ENCODE measurements around the gene CELF5.
A peak's percentile ranks its signal among the peaks of the same experiment; 100 is the strongest.

CELF5 gene

DNA sequence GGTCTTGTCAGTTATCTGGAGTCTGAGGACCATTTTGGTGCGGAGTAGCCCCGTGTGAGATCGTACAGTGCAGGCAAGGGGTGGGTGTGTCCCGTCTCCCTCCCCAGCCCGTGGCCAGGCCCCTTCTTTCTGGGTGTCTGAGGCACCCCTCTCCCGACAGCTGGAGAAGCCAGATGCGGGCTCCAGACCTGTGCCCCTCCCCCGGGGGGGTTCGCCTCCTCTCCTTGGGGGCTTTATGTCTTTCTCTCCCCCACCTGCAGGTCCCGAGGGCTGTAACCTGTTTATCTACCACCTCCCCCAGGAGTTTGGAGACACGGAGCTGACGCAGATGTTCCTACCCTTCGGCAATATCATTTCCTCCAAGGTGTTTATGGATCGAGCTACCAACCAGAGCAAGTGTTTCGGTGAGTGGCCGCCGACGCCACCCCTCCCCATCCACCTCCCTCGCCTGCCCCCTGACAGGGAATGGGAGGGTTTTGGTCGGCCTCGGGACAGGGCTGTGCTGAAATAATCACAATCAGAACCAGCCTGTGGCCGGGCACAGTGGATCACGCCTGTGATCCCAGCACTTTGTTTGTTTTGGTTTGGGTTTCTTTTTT lies 65.6 kb downstream of the CELF5 start (continued):
- TF ChIP-seq, protein P1, sequence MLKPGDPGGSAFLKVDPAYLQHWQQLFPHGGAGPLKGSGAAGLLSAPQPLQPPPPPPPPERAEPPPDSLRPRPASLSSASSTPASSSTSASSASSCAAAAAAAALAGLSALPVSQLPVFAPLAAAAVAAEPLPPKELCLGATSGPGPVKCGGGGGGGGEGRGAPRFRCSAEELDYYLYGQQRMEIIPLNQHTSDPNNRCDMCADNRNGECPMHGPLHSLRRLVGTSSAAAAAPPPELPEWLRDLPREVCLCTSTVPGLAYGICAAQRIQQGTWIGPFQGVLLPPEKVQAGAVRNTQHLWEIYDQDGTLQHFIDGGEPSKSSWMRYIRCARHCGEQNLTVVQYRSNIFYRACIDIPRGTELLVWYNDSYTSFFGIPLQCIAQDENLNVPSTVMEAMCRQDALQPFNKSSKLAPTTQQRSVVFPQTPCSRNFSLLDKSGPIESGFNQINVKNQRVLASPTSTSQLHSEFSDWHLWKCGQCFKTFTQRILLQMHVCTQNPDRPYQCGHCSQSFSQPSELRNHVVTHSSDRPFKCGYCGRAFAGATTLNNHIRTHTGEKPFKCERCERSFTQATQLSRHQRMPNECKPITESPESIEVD (tag by site-specific recombination; IDR thresholded peaks at IDR 0.05) = no peak
- TF ChIP-seq ZNF654 (tag by site-specific recombination; IDR thresholded peaks at IDR 0.05; ENCODE audit: low read depth) (no peak), ZFP3 (tag by site-specific recombination; IDR thresholded peaks at IDR 0.05; ENCODE audit: low read depth) (no peak), KLF16 (tag by site-specific recombination; IDR thresholded peaks at IDR 0.05) (no peak), ZNF214 (tag by site-specific recombination; IDR thresholded peaks at IDR 0.05; ENCODE audit: borderline replicate concordance) (no peak), SALL2 (tag by site-specific recombination; IDR thresholded peaks at IDR 0.05; ENCODE audit: borderline replicate concordance) (no peak), SCRT2 (tag by site-specific recombination; IDR thresholded peaks at IDR 0.05) (no peak), GLI4 (tag by site-specific recombination; IDR thresholded peaks at IDR 0.05) (no peak), ZNF335 (tag by site-specific recombination; conservative IDR thresholded peaks at IDR 0.05) (peak; percentile 29; the same call in 1 of the 2 replicates), ZNF391 (tag by site-specific recombination; IDR thresholded peaks at IDR 0.05; ENCODE audit: borderline replicate concordance, low read depth) (no peak), ZNF292 (tag by site-specific recombination; IDR thresholded peaks at IDR 0.05; ENCODE audit: borderline replicate concordance, low read depth) (no peak), ZNF521 (tag by site-specific recombination; IDR thresholded peaks at IDR 0.05) (no peak), ZNF76 (tag by site-specific recombination; IDR thresholded peaks at IDR 0.05; ENCODE audit: borderline replicate concordance, low read depth) (no peak), ZNF792 (tag by site-specific recombination; IDR thresholded peaks at IDR 0.05) (no peak), BCL11B (tag by site-specific recombination; IDR thresholded peaks at IDR 0.05; ENCODE audit: low read depth) (no peak), WT1 (tag by site-specific recombination; IDR thresholded peaks at IDR 0.05) (peak; percentile 42), ZNF366 (tag by site-specific recombination; conservative IDR thresholded peaks at IDR 0.05) (peak; percentile 68), ZNF660 (tag by site-specific recombination; IDR thresholded peaks at IDR 0.05) (no peak), ZNF133 (tag by site-specific recombination; IDR thresholded peaks at IDR 0.05) (no peak), ZNF202 (tag by site-specific recombination; IDR thresholded peaks at IDR 0.05; ENCODE audit: borderline replicate concordance) (no peak), ZNF112 (tag by site-specific recombination; IDR thresholded peaks at IDR 0.05) (no peak), OVOL3 (tag by site-specific recombination; IDR thresholded peaks at IDR 0.05) (no peak), ZIC2 (tag by site-specific recombination; IDR thresholded peaks at IDR 0.05) (0 out of 2 replicates have a peak, but pooled peaks have one; percentile 5), YY2 (tag by site-specific recombination; IDR thresholded peaks at IDR 0.05) (no peak), ZFHX2 (tag by site-specific recombination; conservative IDR thresholded peaks at IDR 0.05) (peak; percentile 84), ZNF266 (tag by site-specific recombination; IDR thresholded peaks at IDR 0.05; ENCODE audit: low read depth) (no peak), HOXC10 (CRISPR knock-in tag; IDR thresholded peaks at IDR 0.05) (no peak), ZBTB7A (tag by site-specific recombination; IDR thresholded peaks at IDR 0.05; ENCODE audit: low read depth) (no peak), ZNF23 (tag by site-specific recombination; IDR thresholded peaks at IDR 0.05; ENCODE audit: borderline replicate concordance) (no peak), ZFP69B (tag by site-specific recombination; IDR thresholded peaks at IDR 0.05) (no peak), IKZF3 (tag by site-specific recombination; IDR thresholded peaks at IDR 0.05) (no peak), ZNF155 (tag by site-specific recombination; IDR thresholded peaks at IDR 0.05) (no peak), HOXA7 (CRISPR knock-in tag; IDR thresholded peaks at IDR 0.05; ENCODE audit: borderline replicate concordance) (no peak), ZNF791 (tag by site-specific recombination; IDR thresholded peaks at IDR 0.05) (no peak), ZNF433 (tag by site-specific recombination; IDR thresholded peaks at IDR 0.05; ENCODE audit: low read depth) (no peak)
- TF ChIP-seq, protein P2, sequence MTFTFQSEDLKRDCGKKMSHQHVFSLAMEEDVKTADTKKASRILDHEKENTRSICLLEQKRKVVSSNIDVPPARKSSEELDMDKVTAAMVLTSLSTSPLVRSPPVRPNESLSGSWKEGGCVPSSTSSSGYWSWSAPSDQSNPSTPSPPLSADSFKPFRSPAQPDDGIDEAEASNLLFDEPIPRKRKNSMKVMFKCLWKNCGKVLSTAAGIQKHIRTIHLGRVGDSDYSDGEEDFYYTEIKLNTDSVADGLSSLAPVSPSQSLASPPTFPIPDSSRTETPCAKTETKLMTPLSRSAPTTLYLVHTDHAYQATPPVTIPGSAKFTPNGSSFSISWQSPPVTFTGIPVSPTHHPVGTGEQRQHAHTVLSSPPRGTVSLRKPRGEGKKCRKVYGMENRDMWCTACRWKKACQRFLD (tag by site-specific recombination; IDR thresholded peaks at IDR 0.05) = no peak
- TF ChIP-seq, protein P3, sequence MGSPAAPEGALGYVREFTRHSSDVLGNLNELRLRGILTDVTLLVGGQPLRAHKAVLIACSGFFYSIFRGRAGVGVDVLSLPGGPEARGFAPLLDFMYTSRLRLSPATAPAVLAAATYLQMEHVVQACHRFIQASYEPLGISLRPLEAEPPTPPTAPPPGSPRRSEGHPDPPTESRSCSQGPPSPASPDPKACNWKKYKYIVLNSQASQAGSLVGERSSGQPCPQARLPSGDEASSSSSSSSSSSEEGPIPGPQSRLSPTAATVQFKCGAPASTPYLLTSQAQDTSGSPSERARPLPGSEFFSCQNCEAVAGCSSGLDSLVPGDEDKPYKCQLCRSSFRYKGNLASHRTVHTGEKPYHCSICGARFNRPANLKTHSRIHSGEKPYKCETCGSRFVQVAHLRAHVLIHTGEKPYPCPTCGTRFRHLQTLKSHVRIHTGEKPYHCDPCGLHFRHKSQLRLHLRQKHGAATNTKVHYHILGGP (tag by site-specific recombination; IDR thresholded peaks at IDR 0.05) = no peak
- TF ChIP-seq, protein P4, sequence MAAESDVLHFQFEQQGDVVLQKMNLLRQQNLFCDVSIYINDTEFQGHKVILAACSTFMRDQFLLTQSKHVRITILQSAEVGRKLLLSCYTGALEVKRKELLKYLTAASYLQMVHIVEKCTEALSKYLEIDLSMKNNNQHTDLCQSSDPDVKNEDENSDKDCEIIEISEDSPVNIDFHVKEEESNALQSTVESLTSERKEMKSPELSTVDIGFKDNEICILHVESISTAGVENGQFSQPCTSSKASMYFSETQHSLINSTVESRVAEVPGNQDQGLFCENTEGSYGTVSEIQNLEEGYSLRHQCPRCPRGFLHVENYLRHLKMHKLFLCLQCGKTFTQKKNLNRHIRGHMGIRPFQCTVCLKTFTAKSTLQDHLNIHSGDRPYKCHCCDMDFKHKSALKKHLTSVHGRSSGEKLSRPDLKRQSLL (tag by site-specific recombination; IDR thresholded peaks at IDR 0.05) = no peak
